Retinal pigment epithelial cell (primary cell): ENCODE results near the gene MCTP2.

ENCODE experiments used
- DNase-seq: peaks from one replicate; pipeline ENCODE4 v3.0.0-alpha.2; 2010; ENCODE audit warnings: low read depth
- H3K4me3 ChIP-seq: 2 replicates; pipeline ENCODE4 v1.5.1; 2011; ENCODE audit warnings: mild to moderate bottlenecking, low read length, control low read depth, moderate library complexity
- TF ChIP-seq, protein P1 (sequence below): conservative IDR thresholded peaks from 2 replicates; pipeline ENCODE4 v1.5.1; 2011; ENCODE audit warnings: low read depth, low read length, control low read depth, inconsistent platforms

MCTP2 gene, protein sequence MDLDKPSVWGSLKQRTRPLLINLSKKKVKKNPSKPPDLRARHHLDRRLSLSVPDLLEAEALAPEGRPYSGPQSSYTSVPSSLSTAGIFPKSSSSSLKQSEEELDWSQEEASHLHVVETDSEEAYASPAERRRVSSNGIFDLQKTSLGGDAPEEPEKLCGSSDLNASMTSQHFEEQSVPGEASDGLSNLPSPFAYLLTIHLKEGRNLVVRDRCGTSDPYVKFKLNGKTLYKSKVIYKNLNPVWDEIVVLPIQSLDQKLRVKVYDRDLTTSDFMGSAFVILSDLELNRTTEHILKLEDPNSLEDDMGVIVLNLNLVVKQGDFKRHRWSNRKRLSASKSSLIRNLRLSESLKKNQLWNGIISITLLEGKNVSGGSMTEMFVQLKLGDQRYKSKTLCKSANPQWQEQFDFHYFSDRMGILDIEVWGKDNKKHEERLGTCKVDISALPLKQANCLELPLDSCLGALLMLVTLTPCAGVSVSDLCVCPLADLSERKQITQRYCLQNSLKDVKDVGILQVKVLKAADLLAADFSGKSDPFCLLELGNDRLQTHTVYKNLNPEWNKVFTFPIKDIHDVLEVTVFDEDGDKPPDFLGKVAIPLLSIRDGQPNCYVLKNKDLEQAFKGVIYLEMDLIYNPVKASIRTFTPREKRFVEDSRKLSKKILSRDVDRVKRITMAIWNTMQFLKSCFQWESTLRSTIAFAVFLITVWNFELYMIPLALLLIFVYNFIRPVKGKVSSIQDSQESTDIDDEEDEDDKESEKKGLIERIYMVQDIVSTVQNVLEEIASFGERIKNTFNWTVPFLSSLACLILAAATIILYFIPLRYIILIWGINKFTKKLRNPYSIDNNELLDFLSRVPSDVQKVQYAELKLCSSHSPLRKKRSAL

DNA sequence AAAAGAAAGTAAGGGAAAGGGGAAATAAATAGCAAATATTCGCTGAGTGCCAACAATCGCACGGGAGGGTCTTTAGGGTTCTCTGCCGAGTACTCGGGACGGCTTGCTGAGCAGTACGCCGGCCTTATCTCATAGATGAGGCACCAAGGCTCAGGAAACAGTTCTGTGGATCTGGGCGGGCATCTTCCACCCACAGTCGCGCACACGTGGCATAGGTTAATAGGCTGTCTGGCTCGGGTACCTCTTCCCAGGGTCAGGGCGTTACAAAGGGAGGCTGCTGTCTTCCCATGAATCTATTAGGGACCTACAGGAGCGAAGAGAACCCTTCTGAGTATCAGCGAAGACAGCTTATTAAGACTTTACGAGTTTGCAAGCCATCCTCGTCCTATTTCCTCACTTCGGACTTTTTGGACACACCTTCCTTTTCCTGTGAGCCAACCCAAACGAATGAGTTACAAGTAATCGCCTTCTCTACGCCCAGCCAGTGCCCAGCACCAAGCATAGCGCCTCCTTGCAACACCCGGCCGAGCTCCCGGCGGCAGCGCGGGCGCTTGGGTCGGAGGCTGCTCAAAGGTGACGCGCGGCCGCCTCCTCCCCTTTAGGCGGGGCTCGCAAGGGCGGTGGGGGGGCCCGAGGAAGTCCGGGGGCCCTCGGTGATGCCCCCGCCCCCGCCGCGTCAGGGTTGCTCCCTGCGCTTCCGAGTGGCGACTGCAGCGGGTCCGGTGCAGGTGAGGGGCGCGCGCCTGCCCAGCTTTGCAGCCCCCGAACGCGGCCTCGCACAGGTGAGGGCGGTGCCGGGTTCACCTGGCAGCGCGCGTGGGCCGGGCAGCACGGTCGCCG lies at the start of gene MCTP2:
Gene MCTP2, plus strand, starts transcription at position 679 of the 840 bp plus-strand sequence. CDS start 66,705 bp downstream, outside the sequence.
- peak within 1 kb of the TSS; percentile 61 for H3K4me3 ChIP-seq
- DNase-seq, result peak; percentile 31
- TF ChIP-seq, protein P1, sequence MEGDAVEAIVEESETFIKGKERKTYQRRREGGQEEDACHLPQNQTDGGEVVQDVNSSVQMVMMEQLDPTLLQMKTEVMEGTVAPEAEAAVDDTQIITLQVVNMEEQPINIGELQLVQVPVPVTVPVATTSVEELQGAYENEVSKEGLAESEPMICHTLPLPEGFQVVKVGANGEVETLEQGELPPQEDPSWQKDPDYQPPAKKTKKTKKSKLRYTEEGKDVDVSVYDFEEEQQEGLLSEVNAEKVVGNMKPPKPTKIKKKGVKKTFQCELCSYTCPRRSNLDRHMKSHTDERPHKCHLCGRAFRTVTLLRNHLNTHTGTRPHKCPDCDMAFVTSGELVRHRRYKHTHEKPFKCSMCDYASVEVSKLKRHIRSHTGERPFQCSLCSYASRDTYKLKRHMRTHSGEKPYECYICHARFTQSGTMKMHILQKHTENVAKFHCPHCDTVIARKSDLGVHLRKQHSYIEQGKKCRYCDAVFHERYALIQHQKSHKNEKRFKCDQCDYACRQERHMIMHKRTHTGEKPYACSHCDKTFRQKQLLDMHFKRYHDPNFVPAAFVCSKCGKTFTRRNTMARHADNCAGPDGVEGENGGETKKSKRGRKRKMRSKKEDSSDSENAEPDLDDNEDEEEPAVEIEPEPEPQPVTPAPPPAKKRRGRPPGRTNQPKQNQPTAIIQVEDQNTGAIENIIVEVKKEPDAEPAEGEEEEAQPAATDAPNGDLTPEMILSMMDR, result peak; percentile 18

DNA sequence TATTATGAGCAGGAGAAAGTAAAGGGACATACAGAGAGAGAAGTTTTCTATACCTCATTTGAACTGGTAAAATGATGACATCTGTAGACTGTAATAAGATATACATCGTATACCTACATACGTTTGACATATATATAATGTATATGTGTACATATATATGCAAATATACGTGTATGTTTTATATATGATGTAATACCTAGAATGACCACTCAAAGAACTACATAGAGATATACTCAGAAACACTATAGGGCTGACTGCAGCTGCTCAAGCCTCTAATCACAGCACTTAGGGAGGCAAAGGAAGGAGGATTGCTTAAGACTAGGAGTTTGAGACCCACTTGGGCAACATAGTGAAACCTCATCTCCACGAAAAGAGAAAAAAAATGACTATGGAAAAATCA lies 48.5 kb upstream of the MCTP2 start:
- H3K4me3 ChIP-seq, result no peak overlapping the region
- DNase-seq, result no peak
- TF ChIP-seq, protein P1, result no peak

DNA sequence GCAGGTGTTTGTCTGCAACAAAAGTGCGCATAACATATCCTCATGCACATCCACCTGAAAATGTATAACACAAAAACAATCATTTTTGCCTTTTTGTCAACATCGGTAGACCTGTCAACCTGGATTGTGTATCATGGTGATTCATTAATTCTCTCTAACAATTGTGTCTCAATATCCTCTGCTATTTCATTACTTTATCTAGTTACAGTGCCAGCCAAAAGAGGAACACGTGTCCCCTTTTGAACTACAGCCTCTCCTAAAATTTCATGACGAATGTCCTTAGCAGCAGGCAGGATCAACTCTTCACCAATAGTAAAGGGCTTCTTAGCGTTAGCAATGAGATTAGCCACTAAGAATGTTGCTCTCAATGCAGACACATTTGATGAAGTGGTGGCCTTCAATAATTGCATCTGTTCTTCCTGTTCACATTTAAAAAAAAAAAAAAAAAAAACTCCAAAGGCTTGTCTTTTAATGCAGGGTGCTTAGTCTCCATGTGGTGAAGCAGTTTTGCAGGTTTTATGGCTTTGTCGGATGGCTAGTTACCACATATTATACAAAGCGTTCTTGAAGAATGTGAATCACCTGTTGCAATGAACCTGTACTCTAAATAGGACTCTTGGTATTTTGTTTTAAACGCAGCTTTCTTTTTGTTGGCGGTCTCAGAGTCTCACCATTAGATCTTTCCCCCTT lies 45.7 kb upstream of the MCTP2 start:
- no peak overlapping the region for H3K4me3 ChIP-seq
- TF ChIP-seq, protein P1, result no peak
- no peak for DNase-seq

DNA sequence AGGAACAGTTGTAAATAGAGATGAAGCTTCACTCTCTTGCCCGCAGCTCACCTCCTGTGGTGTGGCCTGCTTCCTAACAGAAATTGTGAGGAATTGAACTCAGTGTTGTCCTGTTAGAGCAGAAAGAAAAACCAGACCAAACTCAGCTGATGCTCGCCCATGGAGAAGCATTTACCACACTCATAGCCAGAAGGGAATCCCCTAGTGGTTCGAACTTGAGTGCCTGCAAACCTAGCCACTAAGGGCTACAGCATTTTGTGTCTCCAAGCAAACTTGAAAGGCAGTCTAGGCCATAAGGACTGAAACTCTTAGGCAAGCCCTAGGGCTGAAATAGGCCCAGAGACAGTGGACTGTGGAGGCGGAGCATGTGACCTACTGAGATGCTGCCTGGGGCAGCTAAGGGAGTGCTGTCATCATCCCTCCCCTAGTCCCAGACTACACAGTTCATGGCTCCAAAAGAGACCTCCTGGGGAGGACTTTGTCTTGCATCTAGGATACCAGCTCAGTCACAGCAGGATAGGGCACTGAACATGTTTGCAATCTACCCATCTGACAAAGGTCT lies 44.5 kb upstream of the MCTP2 start:
- DNase-seq, result no peak
- TF ChIP-seq, protein P1, result no peak
- no peak overlapping the region for H3K4me3 ChIP-seq

DNA sequence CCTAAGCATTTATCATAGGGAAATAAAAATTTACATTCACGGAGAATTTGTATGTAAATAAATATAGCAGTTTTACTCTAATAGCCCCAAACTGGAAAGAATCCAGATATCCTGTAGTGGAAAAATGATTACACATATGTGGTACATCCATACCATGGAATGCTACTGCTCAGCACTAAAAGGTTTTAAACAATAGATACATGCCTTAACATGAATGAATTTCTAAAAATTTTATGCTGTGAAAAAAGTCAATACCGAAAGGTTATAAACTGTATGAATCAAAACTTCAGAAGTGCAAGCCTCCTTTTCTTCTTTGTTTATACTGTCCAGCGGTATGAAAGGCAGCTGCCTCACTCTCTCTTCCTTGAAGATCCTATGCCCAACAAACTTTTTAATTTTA lies 37.5 kb upstream of the MCTP2 start:
- H3K4me3 ChIP-seq, result no peak overlapping the region
- TF ChIP-seq, protein P1, result no peak
- no peak for DNase-seq

DNA sequence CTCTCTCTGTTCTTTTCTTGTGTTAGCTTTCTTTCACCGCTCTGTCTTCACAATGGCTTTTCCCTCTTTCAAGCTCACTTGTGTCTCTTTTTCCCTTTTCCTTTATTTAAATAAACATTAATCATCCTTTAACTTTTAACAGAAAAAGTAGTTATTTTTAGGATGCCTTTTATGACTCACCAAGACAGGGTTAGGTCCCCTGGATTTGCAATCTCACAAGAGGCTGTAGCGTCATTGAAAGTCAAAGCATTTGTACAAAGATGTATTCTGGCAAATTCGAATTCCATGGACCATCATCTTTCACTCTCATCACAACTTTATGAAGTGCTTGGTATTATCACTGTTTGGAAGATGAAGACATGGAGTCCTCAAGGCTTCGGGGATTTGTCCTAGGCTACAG lies 34.8 kb upstream of the MCTP2 start:
- TF ChIP-seq, protein P1, result no peak

More for the DNA sequence above, 34.8 kb upstream of the MCTP2 start:
- no peak for DNase-seq
- H3K4me3 ChIP-seq, result no peak overlapping the region
